ENCODE measurements around the gene BCOR. TPM values are rescaled to one million over a fixed set of nuclear protein-coding genes. Genes with fewer than 3 reads are reported as not detected.

Gene BCOR
- total and polyA plus RNA-seq, 11 donors, result 6.7 to 40.1 (median 17.9) TPM

GRCh38 chrX:40094041-40094899 lies 3.5 kb downstream of the BCOR start:
- peak; percentile 57 to 82 (median 77) for DNase-seq
- H3K9me3 ChIP-seq, result no peaks in the 10 kb centered on the region
- WGBS, 4 donors, result 1 to 12% (median 2%) methylated on average over 24 to 76 of the region's 76 CpGs
- peaks cover 0 to 93% (median 0%) of the 10 kb centered on the region in 9 donors for H3K27me3 ChIP-seq
- no peak for TF ChIP-seq CTCF (IDR thresholded peaks at IDR 0.05)
- peak; percentile 51 to 60 for TF ChIP-seq POLR2A (IDR thresholded peaks at IDR 0.05)
- no peaks in the 10 kb centered on the region for H3K36me3 ChIP-seq
- peak overlapping the region; percentile 32 to 97 (median 90) for H3K27ac ChIP-seq
- intact Hi-C loops (cut with DNase I), result loop anchor here in 7 of 10 donors (2.0 to 10.0 kb wide), 7 partner anchors 81 to 359 kb away; no protein-coding TSS in a partner anchor
- ATAC-seq, result peak; percentile 27 to 61 (median 46)
- H3K4me3 ChIP-seq, result peak overlapping the region; percentile 11 to 98 (median 78)
- H3K4me1 ChIP-seq, result peaks cover 0 to 71% (median 17%) of the 10 kb centered on the region in 12 donors

- DNase-seq (no peak), ATAC-seq (no peak)
- Histone ChIP-seq H3K4me1 (peaks cover 0 to 64% (median 20%) of the 10 kb centered on the region in 12 donors), H3K27ac (peak overlapping the region in 6 of 12 donors; percentile 32 to 95 (median 86)), H3K27me3 (peaks cover 0 to 91% (median 0%) of the 10 kb centered on the region in 9 donors), H3K9me3 (no peaks in the 10 kb centered on the region), H3K4me3 (peak overlapping the region in 8 of 12 donors; percentile 65 to 98 (median 78)), H3K36me3 (no peaks in the 10 kb centered on the region)
- intact Hi-C loops (cut with DNase I), result loop anchor here in 7 of 10 donors (5.0 to 10.0 kb wide), 6 partner anchors 81 to 359 kb away; no protein-coding TSS in a partner anchor
- TF ChIP-seq POLR2A (IDR thresholded peaks at IDR 0.05) (no peak), CTCF (IDR thresholded peaks at IDR 0.05) (no peak)
- WGBS, 4 donors, result 38 to 62% (median 45%) methylated on average over 10 of the region's 10 CpGs
Observed at GRCh38 chrX:40093586-40093985, 4.2 kb downstream of the BCOR start.

- DNase-seq (no peak), ATAC-seq (no peak)
- Histone ChIP-seq H3K36me3 (no peaks in the 10 kb centered on the region), H3K9me3 (no peaks in the 10 kb centered on the region), H3K27me3 (peaks cover 0 to 87% (median 0%) of the 10 kb centered on the region in 9 donors), H3K4me3 (no peak overlapping the region), H3K27ac (no peak overlapping the region), H3K4me1 (peaks cover 0 to 57% (median 19%) of the 10 kb centered on the region in 12 donors)
- intact Hi-C loops (cut with DNase I), result loop anchor here in 7 of 10 donors (5.0 to 10.0 kb wide), 6 partner anchors 81 to 358 kb away; no protein-coding TSS in a partner anchor
- TF ChIP-seq POLR2A (IDR thresholded peaks at IDR 0.05) (no peak), CTCF (IDR thresholded peaks at IDR 0.05) (no peak)
- WGBS, 4 donors, result 39 to 90% (median 77%) methylated on average over 7 to 9 of the region's 9 CpGs
Observed at GRCh38 chrX:40092808-40093435, 4.8 kb downstream of the BCOR start.

Measured in heart left ventricle (tissue), 16 donors.